ENCODE results near the gene MS4A14. TPM values are rescaled to one million over a fixed set of nuclear protein-coding genes. Genes with fewer than 3 reads are reported as not detected.
A peak's percentile ranks its signal among the peaks of the same experiment; 100 is the strongest.

MS4A14 gene
- total RNA-seq, 4 donors from 2014 or later: 1.2 to 3.4 (median 2.7) TPM; not detected in 1

GRCh38 chr11:60454212-60454611, 58.0 kb downstream of the MS4A14 start:
- Histone ChIP-seq H3K27me3 (no peaks in the 10 kb centered on the region), H3K4me3 (no peak overlapping the region), H3K27ac (no peak overlapping the region), H3K9me3 (no peaks in the 10 kb centered on the region), H3K4me1 (no peaks in the 10 kb centered on the region), H3K36me3 (no peaks in the 10 kb centered on the region)
- intact Hi-C loops (cut with DNase I; ENCODE audit: low total_unique reads): no loop called here
- DNase-seq: no peak
- no peak for TF ChIP-seq CTCF (IDR thresholded peaks at IDR 0.05)
- in situ Hi-C loops (cut with MboI; ENCODE audit: low pct_ligation_motif_present in 1 of 4, low pct_unique_long_range_greater_than_20kb in 1 of 4, low sequenced_read_pairs in 3 of 4): no loop called here

- intact Hi-C loops (cut with DNase I; ENCODE audit: low total_unique reads) (no loop called here), in situ Hi-C loops (cut with MboI; ENCODE audit: low pct_ligation_motif_present in 1 of 4, low pct_unique_long_range_greater_than_20kb in 1 of 4, low sequenced_read_pairs in 3 of 4) (no loop called here)
- H3K4me1 ChIP-seq: no peaks in the 10 kb centered on the region
- no peak within 1 kb of the TSS for H3K4me3 ChIP-seq
- peak; percentile 8 for DNase-seq
- H3K27me3 ChIP-seq: no peaks in the 10 kb centered on the region
- H3K36me3 ChIP-seq: no peaks in the 10 kb centered on the region
- TF ChIP-seq EP300 (IDR thresholded peaks at IDR 0.05; ENCODE audit: low read depth): no peak
- peak; percentile 29 for TF ChIP-seq POLR2A (IDR thresholded peaks at IDR 0.05)
- no peak for TF ChIP-seq CTCF (IDR thresholded peaks at IDR 0.05)
- no peak for TF ChIP-seq POLR2AphosphoS5 (IDR thresholded peaks at IDR 0.05)
- WGBS, 2 donors (ENCODE audit: low coverage in 1 of 2): 63% methylated on average over 4 of the region's 4 CpGs; no CpG with 5 or more reads in 1 of the 2 donors
- H3K27ac ChIP-seq: no peak within 1 kb of the TSS
- H3K9me3 ChIP-seq: no peaks in the 10 kb centered on the region
Observed at GRCh38 chr11:60455531-60456042, 59.3 kb downstream of the MS4A14 start, which contains the start of gene MS4A1. Gene MS4A1 (plus strand): TSS chr11:60455847. CDS start chr11:60462375, 6,528 bp downstream.

DNA sequence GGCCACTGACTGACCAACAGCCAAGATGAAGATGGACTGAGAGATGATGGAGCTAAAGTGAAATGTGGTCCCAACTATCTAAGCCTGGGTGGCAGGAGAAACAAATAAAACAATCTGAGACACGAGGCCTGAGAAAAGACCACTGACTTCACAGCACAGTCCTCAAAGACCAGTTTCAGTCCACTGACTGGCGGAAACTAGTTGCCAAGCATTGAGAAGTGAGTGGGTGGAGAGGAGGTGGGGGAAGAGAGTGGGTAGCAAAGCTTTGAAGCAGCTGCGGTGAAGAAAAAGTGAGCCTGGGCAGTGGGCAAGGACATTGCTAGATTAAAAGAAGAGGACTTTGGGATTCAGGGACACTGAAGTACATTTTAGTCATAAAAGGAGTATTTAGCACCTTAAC, 61.3 kb downstream of the MS4A14 start:
- no peak overlapping the region for H3K4me3 ChIP-seq
- in situ Hi-C loops (cut with MboI; ENCODE audit: low pct_ligation_motif_present in 1 of 4, low pct_unique_long_range_greater_than_20kb in 1 of 4, low sequenced_read_pairs in 3 of 4): no loop called here

GRCh38 chr11:60459345-60459744, 63.1 kb downstream of the MS4A14 start:
- H3K4me1 ChIP-seq: no peaks in the 10 kb centered on the region
- in situ Hi-C loops (cut with MboI; ENCODE audit: low pct_ligation_motif_present in 1 of 4, low pct_unique_long_range_greater_than_20kb in 1 of 4, low sequenced_read_pairs in 3 of 4) (no loop called here), intact Hi-C loops (cut with DNase I; ENCODE audit: low total_unique reads) (no loop called here)
- no peak for TF ChIP-seq POLR2A (IDR thresholded peaks at IDR 0.05)
- no peak for TF ChIP-seq EP300 (IDR thresholded peaks at IDR 0.05; ENCODE audit: low read depth)
- TF ChIP-seq CTCF (IDR thresholded peaks at IDR 0.05): no peak
- no peak for TF ChIP-seq POLR2AphosphoS5 (IDR thresholded peaks at IDR 0.05)
- H3K36me3 ChIP-seq: no peaks in the 10 kb centered on the region
- 86% methylated on average over 1 of the region's 1 CpG; no CpG with 5 or more reads in 1 of the 2 donors for WGBS, 2 donors (ENCODE audit: low coverage in 1 of 2)
- no peak overlapping the region for H3K4me3 ChIP-seq
- no peaks in the 10 kb centered on the region for H3K9me3 ChIP-seq
- no peak for DNase-seq
- no peak overlapping the region for H3K27ac ChIP-seq
- H3K27me3 ChIP-seq: no peaks in the 10 kb centered on the region

More for the DNA sequence above, 61.3 kb downstream of the MS4A14 start:
- Histone ChIP-seq H3K27ac (no peak overlapping the region), H3K36me3 (no peaks in the 10 kb centered on the region), H3K4me1 (no peaks in the 10 kb centered on the region), H3K9me3 (no peaks in the 10 kb centered on the region), H3K27me3 (no peaks in the 10 kb centered on the region)
- TF ChIP-seq POLR2A (IDR thresholded peaks at IDR 0.05) (no peak), CTCF (IDR thresholded peaks at IDR 0.05) (no peak), EP300 (IDR thresholded peaks at IDR 0.05; ENCODE audit: low read depth) (no peak), POLR2AphosphoS5 (IDR thresholded peaks at IDR 0.05) (no peak)
- intact Hi-C loops (cut with DNase I; ENCODE audit: low total_unique reads): no loop called here
- DNase-seq: no peak
- WGBS, 2 donors (ENCODE audit: low coverage in 1 of 2): 20 to 65% methylated on average over 1 to 3 of the region's 3 CpGs

Other genes starting within 250 kb of the MS4A14 start
- 10 to 100 TPM in 2 of 4 donors, 1 to 10 TPM in 1, under 1 TPM in 1; 0.75 to 54.3 (median 27.4) TPM for gene MS4A6A, start 213.4 kb upstream of the MS4A14 start, total RNA-seq
- 10 to 100 TPM in 1 of 4 donors, 1 to 10 TPM in 2, under 1 TPM in 1; 0.96 to 50.1 (median 8.0) TPM for gene MS4A4E, start 153.3 kb upstream of the MS4A14 start, total RNA-seq
- 10 to 100 TPM in 3 of 4 donors, 1 to 10 TPM in 1; 7.6 to 23.8 (median 12.0) TPM for gene MS4A4A, start 115.8 kb upstream of the MS4A14 start, total RNA-seq
- not detected for gene MS4A6E, start 69.2 kb upstream of the MS4A14 start, total RNA-seq
- gene MS4A7, start 17.9 kb upstream of the MS4A14 start, total RNA-seq: 10 to 100 TPM in 3 of 4 donors, 1 to 10 TPM in 1; 5.6 to 43.5 (median 26.1) TPM
- not detected for gene MS4A5, start 33.1 kb downstream of the MS4A14 start, total RNA-seq
- gene MS4A1, start 59.4 kb downstream of the MS4A14 start, total RNA-seq: 10 to 100 TPM in 2 of 4 donors, not detected in 2; 32.2 to 49.4 TPM
- gene MS4A12, start 96.3 kb downstream of the MS4A14 start, total RNA-seq: 100 to 1,000 TPM in 3 of 4 donors, 1 to 10 TPM in 1; 3.8 to 628 (median 426) TPM
- not detected for gene MS4A13, start 118.9 kb downstream of the MS4A14 start, total RNA-seq